ENCODE measurements around the gene PPP2R2C.

Gene PPP2R2C

DNA sequence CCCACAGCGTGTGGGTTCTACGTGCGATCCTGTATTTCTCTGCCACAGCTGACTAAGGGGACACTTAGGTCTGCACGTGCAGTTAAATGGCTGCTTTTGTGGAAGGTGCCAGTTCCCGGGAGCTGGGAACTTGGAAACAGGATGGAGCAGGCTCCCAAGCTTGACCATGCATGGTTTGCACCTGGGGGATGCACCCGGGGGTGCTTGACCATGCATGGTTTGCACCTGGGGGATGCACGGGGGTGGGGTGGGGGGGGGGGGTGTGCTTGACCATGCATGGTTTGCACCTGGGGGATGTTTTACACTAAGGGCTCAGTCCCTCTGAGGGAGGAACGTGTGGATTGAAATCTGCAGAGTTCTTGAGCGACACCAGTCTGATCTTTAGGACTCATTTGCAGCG is 197.1 kb downstream of the PPP2R2C start:
- H3K9me3 ChIP-seq (ENCODE audit: control insufficient read depth, low read length) = no peaks in the 10 kb centered on the region
- H3K27me3 ChIP-seq (ENCODE audit: control insufficient read depth, insufficient read depth, low read length) = no peaks in the 10 kb centered on the region
- H3K36me3 ChIP-seq (ENCODE audit: control insufficient read depth, insufficient read depth, low read length) = no peaks in the 10 kb centered on the region
- H3K27ac ChIP-seq = no peak overlapping the region
- H3K9ac ChIP-seq = no peak overlapping the region
- H2AFZ ChIP-seq = no peak overlapping the region
- no peak overlapping the region for H3K4me2 ChIP-seq (ENCODE audit: low read length)
- peaks cover 10% of the 10 kb centered on the region for H3K4me1 ChIP-seq
- peaks cover 2% of the 10 kb centered on the region for H3K79me2 ChIP-seq
- TF ChIP-seq, protein P1, sequence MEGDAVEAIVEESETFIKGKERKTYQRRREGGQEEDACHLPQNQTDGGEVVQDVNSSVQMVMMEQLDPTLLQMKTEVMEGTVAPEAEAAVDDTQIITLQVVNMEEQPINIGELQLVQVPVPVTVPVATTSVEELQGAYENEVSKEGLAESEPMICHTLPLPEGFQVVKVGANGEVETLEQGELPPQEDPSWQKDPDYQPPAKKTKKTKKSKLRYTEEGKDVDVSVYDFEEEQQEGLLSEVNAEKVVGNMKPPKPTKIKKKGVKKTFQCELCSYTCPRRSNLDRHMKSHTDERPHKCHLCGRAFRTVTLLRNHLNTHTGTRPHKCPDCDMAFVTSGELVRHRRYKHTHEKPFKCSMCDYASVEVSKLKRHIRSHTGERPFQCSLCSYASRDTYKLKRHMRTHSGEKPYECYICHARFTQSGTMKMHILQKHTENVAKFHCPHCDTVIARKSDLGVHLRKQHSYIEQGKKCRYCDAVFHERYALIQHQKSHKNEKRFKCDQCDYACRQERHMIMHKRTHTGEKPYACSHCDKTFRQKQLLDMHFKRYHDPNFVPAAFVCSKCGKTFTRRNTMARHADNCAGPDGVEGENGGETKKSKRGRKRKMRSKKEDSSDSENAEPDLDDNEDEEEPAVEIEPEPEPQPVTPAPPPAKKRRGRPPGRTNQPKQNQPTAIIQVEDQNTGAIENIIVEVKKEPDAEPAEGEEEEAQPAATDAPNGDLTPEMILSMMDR (IDR thresholded peaks at IDR 0.05) = no peak
- no peak overlapping the region for H3K4me3 ChIP-seq (ENCODE audit: low read depth, low read length)

DNA sequence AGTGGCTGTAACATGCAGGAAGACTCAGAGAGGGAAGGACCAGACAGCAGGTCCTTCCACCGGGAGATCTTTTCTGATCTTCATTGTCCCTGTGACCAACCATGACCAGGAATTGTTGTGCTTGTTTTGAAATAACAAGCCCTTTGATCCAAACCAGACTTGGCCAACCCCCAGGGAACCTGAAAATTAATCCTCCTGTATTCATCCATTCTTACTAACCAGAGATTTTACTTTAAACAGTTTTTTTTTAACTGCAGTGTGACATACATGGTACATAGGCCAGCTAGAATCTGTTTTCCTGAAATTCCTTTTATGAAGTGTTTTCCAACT is 198.8 kb downstream of the PPP2R2C start:
- Histone ChIP-seq H2AFZ (no peak overlapping the region), H3K9ac (no peak overlapping the region), H3K79me2 (peaks cover 2% of the 10 kb centered on the region), H3K36me3 (ENCODE audit: control insufficient read depth, insufficient read depth, low read length) (no peaks in the 10 kb centered on the region), H3K4me3 (ENCODE audit: low read depth, low read length) (no peak overlapping the region), H3K27me3 (ENCODE audit: control insufficient read depth, insufficient read depth, low read length) (no peaks in the 10 kb centered on the region), H3K4me1 (peaks cover 10% of the 10 kb centered on the region), H3K27ac (no peak overlapping the region), H3K4me2 (ENCODE audit: low read length) (no peak overlapping the region), H3K9me3 (ENCODE audit: control insufficient read depth, low read length) (no peaks in the 10 kb centered on the region)
- TF ChIP-seq, protein P1 (IDR thresholded peaks at IDR 0.05) = no peak

DNA sequence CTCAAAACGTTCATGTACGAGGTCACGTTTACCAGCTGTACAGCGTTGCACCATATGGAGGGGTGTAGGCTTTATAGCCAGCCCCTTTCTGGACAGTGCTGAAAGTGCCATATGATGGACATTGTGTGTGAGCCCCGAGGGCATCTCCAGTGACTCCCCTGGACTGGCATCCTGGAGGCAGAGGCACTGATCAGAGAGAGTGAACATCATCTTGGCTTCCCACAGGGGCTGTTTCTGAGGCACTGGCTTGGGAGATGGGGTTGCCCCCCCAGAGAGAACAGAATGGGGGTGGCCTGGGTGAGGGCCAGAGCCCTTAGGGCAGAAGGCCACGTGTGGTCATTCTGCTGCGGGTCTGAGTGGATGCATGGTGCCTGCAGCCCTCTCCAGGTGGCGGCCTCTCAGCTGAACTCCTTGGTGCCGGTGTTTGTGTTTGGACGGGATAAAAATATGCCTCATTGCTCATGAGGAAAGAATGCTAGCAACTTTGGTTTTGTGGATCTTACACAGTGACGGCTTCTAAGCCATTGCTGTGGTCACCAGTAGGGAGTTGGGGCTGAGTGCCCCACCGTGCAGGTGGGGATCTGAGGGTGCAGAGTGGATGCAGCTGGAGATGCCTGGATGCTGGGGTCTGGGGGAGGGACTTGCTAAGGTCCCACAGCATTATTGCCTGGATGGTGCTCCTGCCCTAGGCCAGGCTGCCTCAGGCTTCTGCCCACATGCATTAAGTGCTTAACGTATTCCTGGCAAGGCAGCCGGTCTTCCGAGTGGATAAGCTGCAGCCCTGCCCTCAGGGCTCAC is 199.4 kb downstream of the PPP2R2C start:
- TF ChIP-seq, protein P1 (IDR thresholded peaks at IDR 0.05) = no peak
- Histone ChIP-seq H3K9ac (no peak overlapping the region), H3K79me2 (peaks cover 2% of the 10 kb centered on the region), H2AFZ (no peak overlapping the region), H3K4me3 (ENCODE audit: low read depth, low read length) (no peak overlapping the region), H3K27ac (no peak overlapping the region), H3K4me1 (peaks cover 10% of the 10 kb centered on the region), H3K9me3 (ENCODE audit: control insufficient read depth, low read length) (no peaks in the 10 kb centered on the region), H3K27me3 (ENCODE audit: control insufficient read depth, insufficient read depth, low read length) (no peaks in the 10 kb centered on the region), H3K4me2 (ENCODE audit: low read length) (no peak overlapping the region), H3K36me3 (ENCODE audit: control insufficient read depth, insufficient read depth, low read length) (no peaks in the 10 kb centered on the region)

- Histone ChIP-seq H3K4me2 (ENCODE audit: low read length) (no peak overlapping the region), H3K9ac (no peak overlapping the region), H2AFZ (no peak overlapping the region), H3K36me3 (ENCODE audit: control insufficient read depth, insufficient read depth, low read length) (no peaks in the 10 kb centered on the region), H3K4me3 (ENCODE audit: low read depth, low read length) (no peak overlapping the region), H3K9me3 (ENCODE audit: control insufficient read depth, low read length) (no peaks in the 10 kb centered on the region), H3K27ac (no peak overlapping the region), H3K79me2 (peaks cover 2% of the 10 kb centered on the region), H3K4me1 (peaks cover 10% of the 10 kb centered on the region), H3K27me3 (ENCODE audit: control insufficient read depth, insufficient read depth, low read length) (no peaks in the 10 kb centered on the region)
- TF ChIP-seq, protein P1 (IDR thresholded peaks at IDR 0.05) = no peak
Observed at GRCh38 chr4:6271701-6272465, 200.5 kb downstream of the PPP2R2C start.

All from parathyroid adenoma (tissue), 2 donors.